ENCODE data around the gene RAPGEF1. TPM values are rescaled to one million over a fixed set of nuclear protein-coding genes. Genes with fewer than 3 reads are reported as not detected.

RAPGEF1 gene
- total RNA-seq, 1 experiment from 2014 or later: 61.5 TPM

DNA sequence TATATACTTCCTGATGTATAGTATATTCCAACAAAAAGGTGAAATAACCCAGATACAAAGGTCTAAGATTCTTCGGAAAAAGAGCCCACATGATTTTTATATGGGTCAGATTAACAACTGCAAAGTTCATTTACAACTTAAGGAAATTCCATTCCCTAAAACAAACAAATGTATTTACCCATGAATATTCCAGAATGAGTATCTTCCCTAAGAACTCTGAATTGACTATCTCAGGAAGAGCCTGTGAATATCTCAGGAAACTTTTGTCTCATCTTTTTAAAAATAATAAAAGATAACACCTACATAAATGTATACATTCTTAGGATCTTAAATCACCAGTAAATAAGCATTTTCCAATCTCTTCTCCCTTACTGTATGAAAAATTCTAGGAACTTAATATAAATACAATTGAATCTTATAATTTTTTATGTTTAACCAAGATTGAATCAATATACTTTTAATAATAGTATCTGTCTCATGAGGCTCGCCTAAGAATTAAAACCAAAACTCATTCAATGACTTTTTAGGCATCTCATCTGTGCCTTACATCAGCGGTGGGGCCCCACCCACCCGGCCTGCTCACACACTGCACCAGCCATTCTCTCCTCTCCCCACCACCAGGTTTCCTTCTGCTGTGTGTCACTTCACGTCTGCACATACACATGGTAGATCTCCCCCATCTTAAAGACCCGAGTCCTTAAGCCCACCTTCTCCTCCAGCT is 78.1 kb downstream of the RAPGEF1 start:
- BruUV-seq (replicated peaks): no TSS peak
- Histone ChIP-seq H3K36me3 (ENCODE audit: insufficient read depth, low read length, poor library complexity, severe bottlenecking) (no peaks in the 10 kb centered on the region), H3K27ac (ENCODE audit: low read depth, low read length, poor library complexity, severe bottlenecking) (no peak overlapping the region), H3K4me1 (ENCODE audit: insufficient read depth, low read length, poor library complexity, severe bottlenecking) (peaks cover 5% of the 10 kb centered on the region), H3K9me3 (ENCODE audit: low read depth, low read length, poor library complexity, severe bottlenecking) (no peaks in the 10 kb centered on the region), H3K27me3 (replicated peaks; ENCODE audit: insufficient read depth, low read depth, low read length, poor library complexity) (no peaks in the 10 kb centered on the region), H3K4me3 (ENCODE audit: low read depth, low read length, poor library complexity, severe bottlenecking) (no peak overlapping the region)
- no peak for DNase-seq (ENCODE audit: low spot score)
- CTCF ChIA-PET: interaction anchor here (0.6 kb wide), 1 partner anchor 870 kb away, joined by 4 read pairs; no protein-coding TSS in a partner anchor
- POLR2A ChIA-PET (ENCODE audit: low non-redundant PET): no interaction called here
- no peak for TF ChIP-seq EZH2 (IDR thresholded peaks at IDR 0.05; ENCODE audit: borderline replicate concordance, low read depth, low read length, poor library complexity, severe bottlenecking)
- TF ChIP-seq, protein P1, sequence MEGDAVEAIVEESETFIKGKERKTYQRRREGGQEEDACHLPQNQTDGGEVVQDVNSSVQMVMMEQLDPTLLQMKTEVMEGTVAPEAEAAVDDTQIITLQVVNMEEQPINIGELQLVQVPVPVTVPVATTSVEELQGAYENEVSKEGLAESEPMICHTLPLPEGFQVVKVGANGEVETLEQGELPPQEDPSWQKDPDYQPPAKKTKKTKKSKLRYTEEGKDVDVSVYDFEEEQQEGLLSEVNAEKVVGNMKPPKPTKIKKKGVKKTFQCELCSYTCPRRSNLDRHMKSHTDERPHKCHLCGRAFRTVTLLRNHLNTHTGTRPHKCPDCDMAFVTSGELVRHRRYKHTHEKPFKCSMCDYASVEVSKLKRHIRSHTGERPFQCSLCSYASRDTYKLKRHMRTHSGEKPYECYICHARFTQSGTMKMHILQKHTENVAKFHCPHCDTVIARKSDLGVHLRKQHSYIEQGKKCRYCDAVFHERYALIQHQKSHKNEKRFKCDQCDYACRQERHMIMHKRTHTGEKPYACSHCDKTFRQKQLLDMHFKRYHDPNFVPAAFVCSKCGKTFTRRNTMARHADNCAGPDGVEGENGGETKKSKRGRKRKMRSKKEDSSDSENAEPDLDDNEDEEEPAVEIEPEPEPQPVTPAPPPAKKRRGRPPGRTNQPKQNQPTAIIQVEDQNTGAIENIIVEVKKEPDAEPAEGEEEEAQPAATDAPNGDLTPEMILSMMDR (conservative IDR thresholded peaks at IDR 0.05; ENCODE audit: low read depth, low read length): no peak
- intact Hi-C loops (cut with micrococcal nuclease; ENCODE audit: unreplicated experiment): no loop called here

DNA sequence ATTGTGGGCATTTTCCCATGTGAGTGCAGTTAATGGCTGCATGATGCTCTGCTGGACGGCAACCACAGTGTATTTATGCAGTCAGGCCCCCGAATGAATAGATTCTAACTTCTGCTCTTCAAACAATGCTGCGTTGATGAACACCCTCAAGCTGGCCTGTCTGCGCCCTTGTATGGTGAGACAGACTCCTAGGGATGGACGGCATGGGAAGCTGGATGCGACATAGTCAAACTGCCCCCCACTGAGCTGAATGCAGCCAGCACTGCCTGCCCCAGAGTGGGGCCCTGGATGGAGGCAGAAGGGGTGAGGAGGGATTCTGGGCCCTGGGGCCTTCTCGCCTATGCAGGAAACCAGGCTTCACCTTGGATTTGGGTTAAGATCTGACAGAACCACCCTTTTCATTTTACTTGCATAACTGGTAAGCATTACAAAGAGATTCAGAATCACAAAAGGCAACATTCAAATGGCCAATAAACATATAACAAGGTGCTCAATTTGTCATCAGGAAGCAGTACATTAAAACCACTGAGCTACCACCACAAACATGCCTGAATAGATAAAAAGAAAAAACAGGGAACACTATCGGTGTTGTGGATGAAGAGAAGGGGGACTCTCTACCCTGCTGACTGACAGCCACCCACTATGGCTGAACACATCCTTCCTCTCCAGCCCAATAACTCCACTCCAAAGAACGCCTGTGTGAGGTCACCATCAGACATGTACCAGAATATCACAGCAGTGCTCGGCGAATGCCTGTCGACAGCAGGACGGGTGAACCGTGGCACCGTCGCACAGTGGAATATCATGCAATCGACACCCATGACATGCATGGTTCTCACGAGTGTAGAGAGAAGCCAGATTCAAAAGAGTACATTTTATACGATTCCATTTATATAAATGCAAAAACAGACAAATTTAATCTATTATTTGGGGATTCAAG is 79.1 kb downstream of the RAPGEF1 start:
- ChIA-PET CTCF (no interaction called here), POLR2A (ENCODE audit: low non-redundant PET) (no interaction called here)
- Histone ChIP-seq H3K4me3 (ENCODE audit: low read depth, low read length, poor library complexity, severe bottlenecking) (no peak overlapping the region), H3K27ac (ENCODE audit: low read depth, low read length, poor library complexity, severe bottlenecking) (no peak overlapping the region), H3K4me1 (ENCODE audit: insufficient read depth, low read length, poor library complexity, severe bottlenecking) (peaks cover 13% of the 10 kb centered on the region), H3K9me3 (ENCODE audit: low read depth, low read length, poor library complexity, severe bottlenecking) (no peaks in the 10 kb centered on the region), H3K27me3 (replicated peaks; ENCODE audit: insufficient read depth, low read depth, low read length, poor library complexity) (no peaks in the 10 kb centered on the region), H3K36me3 (ENCODE audit: insufficient read depth, low read length, poor library complexity, severe bottlenecking) (no peaks in the 10 kb centered on the region)
- no peak for DNase-seq (ENCODE audit: low spot score)
- no peak for TF ChIP-seq EZH2 (IDR thresholded peaks at IDR 0.05; ENCODE audit: borderline replicate concordance, low read depth, low read length, poor library complexity, severe bottlenecking)
- TF ChIP-seq, protein P1 (conservative IDR thresholded peaks at IDR 0.05; ENCODE audit: low read depth, low read length): no peak
- intact Hi-C loops (cut with micrococcal nuclease; ENCODE audit: unreplicated experiment): no loop called here
- no TSS peak for BruUV-seq (replicated peaks)

DNA sequence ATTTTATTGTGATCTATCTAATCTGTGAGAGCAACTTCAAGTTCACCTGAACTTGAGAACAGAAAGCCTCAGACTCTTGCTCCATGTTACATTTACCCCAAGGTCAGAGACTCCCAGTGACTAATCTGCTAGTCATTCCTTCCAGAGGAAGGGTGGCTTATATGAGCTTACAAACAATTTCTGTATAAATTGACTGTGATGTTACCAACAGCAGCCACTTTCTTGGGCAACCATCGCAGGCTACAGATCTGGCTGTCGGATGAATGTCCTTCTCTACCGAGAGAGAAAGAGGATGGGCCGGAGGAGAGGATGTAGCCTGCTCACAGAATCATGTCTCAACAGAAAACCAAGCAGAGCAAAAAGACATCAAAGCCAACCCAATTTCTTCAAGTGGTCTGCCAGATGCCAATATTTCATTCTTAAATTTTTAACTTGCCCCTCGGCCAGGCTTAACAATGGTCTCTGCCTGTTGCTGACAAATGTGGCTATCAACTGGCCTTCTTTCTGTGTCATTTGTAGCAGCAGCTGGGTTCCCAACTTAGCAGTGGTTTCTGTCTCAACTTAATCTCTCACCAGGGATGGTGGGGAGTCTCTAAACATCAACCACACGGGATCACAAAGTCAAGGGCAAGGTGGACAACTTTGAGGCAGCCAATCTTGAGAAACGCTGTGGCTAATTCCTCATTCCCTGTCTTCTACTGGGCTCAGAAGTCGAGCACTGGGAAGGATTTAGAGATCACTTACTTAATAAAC is 81.3 kb downstream of the RAPGEF1 start:
- Histone ChIP-seq H3K4me1 (ENCODE audit: insufficient read depth, low read length, poor library complexity, severe bottlenecking) (peaks cover 13% of the 10 kb centered on the region), H3K9me3 (ENCODE audit: low read depth, low read length, poor library complexity, severe bottlenecking) (no peaks in the 10 kb centered on the region), H3K36me3 (ENCODE audit: insufficient read depth, low read length, poor library complexity, severe bottlenecking) (no peaks in the 10 kb centered on the region), H3K27me3 (replicated peaks; ENCODE audit: insufficient read depth, low read depth, low read length, poor library complexity) (no peaks in the 10 kb centered on the region), H3K4me3 (ENCODE audit: low read depth, low read length, poor library complexity, severe bottlenecking) (no peak overlapping the region), H3K27ac (ENCODE audit: low read depth, low read length, poor library complexity, severe bottlenecking) (no peak overlapping the region)
- no peak for TF ChIP-seq EZH2 (IDR thresholded peaks at IDR 0.05; ENCODE audit: borderline replicate concordance, low read depth, low read length, poor library complexity, severe bottlenecking)
- TF ChIP-seq, protein P1 (conservative IDR thresholded peaks at IDR 0.05; ENCODE audit: low read depth, low read length): no peak
- ChIA-PET CTCF (no interaction called here), POLR2A (ENCODE audit: low non-redundant PET) (no interaction called here)
- BruUV-seq (replicated peaks): no TSS peak
- DNase-seq (ENCODE audit: low spot score): no peak
- intact Hi-C loops (cut with micrococcal nuclease; ENCODE audit: unreplicated experiment): no loop called here

All from A673 (cell line).